Activated T-cell treated with anti-CD3 and anti-CD28 coated beads for 1 hour (primary cell): ENCODE data around the gene SORL1.

Experiments used
- DNase-seq: peaks from one replicate; pipeline ENCODE4 v3.0.0-alpha.2; 2020; ENCODE audit warnings: low read depth

Gene SORL1

GRCh38 chr11:121587182-121587581 lies 135.1 kb downstream of the SORL1 start:
- no peak for DNase-seq

GRCh38 chr11:121588747-121589146 lies 136.6 kb downstream of the SORL1 start:
- DNase-seq: no peak

- no peak for DNase-seq
Measured at GRCh38 chr11:121589946-121590537, 137.9 kb downstream of the SORL1 start.

- no peak for DNase-seq
Measured at GRCh38 chr11:121590772-121591404, 138.8 kb downstream of the SORL1 start.

- DNase-seq: peak; percentile 51
Measured at GRCh38 chr11:121591405-121592033, 139.4 kb downstream of the SORL1 start.

GRCh38 chr11:121592708-121593107 lies 140.6 kb downstream of the SORL1 start:
- no peak for DNase-seq

- no peak for DNase-seq
Measured at GRCh38 chr11:121595717-121596161, 143.6 kb downstream of the SORL1 start.

- no peak for DNase-seq
Measured at GRCh38 chr11:121596195-121597155, 144.4 kb downstream of the SORL1 start.

GRCh38 chr11:121603316-121603715 lies 151.2 kb downstream of the SORL1 start:
- DNase-seq: no peak

- no peak for DNase-seq
Measured at GRCh38 chr11:121604152-121604551, 152.0 kb downstream of the SORL1 start.

- no peak for DNase-seq
Measured at GRCh38 chr11:121606354-121606753, 154.2 kb downstream of the SORL1 start.

GRCh38 chr11:121607341-121607740 lies 155.2 kb downstream of the SORL1 start:
- no peak for DNase-seq

- no peak for DNase-seq
Measured at GRCh38 chr11:121608545-121609098, 156.5 kb downstream of the SORL1 start.

- no peak for DNase-seq
Measured at GRCh38 chr11:121610706-121611105, 158.6 kb downstream of the SORL1 start.

GRCh38 chr11:121611242-121611641 lies 159.1 kb downstream of the SORL1 start:
- no peak for DNase-seq

GRCh38 chr11:121613724-121614123 lies 161.6 kb downstream of the SORL1 start:
- no peak for DNase-seq

GRCh38 chr11:121614636-121615240 lies 162.6 kb downstream of the SORL1 start:
- DNase-seq: no peak

- DNase-seq: no peak
Measured at GRCh38 chr11:121615501-121615900, 163.4 kb downstream of the SORL1 start.

GRCh38 chr11:121618516-121618915 lies 166.4 kb downstream of the SORL1 start:
- DNase-seq: no peak

- DNase-seq: no peak
Measured at GRCh38 chr11:121625777-121626506, 173.8 kb downstream of the SORL1 start.

GRCh38 chr11:121626507-121626875 lies 174.4 kb downstream of the SORL1 start:
- no peak for DNase-seq
